Activated CD4-positive, alpha-beta T cell treated with anti-CD3 and anti-CD28 coated beads, Interleukin-2, amount 50 U/mL, for 1 hour (primary cell): Measurements from ENCODE around the gene ABCG4.
"Not testable (repeated sequence)": the region's sequence is repeated elsewhere in the genome, so short reads cannot be mapped to it uniquely, and the experiment has no call there.

Experiments
- DNase-seq: peaks from one replicate; pipeline ENCODE4 v3.0.0-alpha.2; 2020

ABCG4 gene

DNA sequence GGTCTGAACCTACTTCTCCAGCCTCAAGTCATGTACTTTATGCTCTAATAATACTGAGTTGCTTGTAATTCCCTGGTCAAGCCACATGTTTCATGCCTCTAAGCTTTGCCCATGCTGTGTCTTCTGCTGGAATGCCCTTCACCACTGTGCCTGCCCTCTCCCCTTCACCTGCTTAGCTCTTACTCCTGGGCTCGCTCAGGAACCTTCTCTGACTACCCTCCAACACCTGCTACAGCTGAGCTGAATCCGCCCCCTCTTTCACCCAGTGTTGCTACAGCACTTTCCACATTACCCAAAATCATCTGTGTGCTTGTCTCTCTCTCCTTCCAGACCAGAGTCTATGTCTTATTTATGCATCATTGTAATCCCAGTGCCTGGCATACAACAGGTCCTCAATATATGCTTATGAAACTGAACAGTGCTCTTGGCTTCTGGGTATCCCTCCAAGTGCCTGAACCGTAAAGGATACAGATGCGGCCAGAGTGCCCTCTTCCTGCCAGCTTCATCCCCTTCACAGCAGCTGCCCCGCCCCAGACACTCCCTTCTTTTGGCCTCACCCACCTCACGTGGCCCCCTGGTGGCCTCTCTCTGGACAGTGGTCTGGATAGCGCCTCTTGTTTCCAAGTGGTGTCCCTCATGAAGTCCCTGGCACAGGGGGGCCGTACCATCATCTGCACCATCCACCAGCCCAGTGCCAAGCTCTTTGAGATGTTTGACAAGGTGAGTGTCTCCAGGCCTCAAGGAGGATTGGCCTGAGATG lies 7.1 kb downstream of the ABCG4 start:
- DNase-seq = no peak

DNA sequence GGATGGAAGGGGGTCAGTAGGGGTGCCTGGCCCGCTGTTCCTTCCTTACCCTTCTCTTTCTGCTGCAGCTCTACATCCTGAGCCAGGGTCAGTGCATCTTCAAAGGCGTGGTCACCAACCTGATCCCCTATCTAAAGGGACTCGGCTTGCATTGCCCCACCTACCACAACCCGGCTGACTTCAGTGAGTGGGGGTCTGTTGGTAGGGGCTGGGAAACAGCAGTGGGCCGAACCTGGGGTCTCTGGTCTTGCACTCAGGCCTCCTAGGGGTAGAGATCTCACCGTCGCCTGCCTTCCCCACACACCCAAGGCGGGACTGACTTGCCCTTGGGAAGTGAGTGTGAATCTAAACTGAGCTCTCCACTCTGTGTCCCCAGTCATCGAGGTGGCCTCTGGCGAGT lies 7.6 kb downstream of the ABCG4 start:
- DNase-seq = no peak

DNA sequence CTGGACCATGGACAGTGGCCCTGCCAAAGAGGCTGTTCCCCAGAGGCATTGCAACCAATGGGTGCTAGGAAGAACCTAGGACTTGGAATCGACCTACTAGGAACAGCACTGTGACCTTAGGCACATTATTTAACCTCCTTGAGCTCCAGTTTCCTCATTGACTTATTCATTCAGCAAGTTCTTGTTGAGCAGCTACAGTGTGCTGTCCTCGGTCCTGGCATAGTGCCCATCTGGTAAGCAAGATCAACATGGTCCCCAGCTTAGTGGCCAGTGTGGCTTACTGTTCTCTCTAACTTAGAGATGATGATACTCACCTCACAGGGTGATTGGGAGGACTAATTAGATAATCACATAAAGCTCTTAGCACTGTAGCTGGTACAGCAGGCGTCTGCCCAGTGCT lies 8.2 kb downstream of the ABCG4 start:
- no peak for DNase-seq

DNA sequence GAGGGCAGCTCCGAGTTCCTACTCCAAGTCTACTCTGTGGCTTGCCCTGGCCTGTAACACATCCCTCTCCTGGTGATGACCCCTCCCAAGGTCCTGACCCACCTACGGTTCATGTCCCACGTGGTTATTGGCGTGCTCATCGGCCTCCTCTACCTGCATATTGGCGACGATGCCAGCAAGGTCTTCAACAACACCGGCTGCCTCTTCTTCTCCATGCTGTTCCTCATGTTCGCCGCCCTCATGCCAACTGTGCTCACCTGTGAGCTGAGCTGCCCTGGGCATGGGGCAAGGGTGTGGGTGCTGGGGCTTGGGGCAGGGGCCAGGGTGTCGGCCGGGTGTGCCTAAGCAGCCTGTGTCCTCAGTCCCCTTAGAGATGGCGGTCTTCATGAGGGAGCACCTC lies 9.6 kb downstream of the ABCG4 start:
- DNase-seq = no peak

DNA sequence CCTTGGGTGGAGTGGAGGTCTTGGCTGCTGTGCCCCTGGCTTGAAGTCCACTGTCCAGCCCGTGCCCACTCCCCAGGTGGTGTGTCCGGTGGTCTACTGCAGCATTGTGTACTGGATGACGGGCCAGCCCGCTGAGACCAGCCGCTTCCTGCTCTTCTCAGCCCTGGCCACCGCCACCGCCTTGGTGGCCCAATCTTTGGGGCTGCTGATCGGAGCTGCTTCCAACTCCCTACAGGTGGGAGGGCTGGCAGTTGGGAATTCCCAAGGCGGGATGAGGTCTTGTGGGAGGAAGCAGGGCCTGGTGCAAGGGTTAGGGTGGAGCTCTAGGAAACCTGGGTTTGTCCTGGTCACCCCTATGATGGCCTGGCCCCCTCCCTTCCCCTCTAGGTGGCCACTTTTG lies 11.3 kb downstream of the ABCG4 start:
- no peak for DNase-seq

DNA sequence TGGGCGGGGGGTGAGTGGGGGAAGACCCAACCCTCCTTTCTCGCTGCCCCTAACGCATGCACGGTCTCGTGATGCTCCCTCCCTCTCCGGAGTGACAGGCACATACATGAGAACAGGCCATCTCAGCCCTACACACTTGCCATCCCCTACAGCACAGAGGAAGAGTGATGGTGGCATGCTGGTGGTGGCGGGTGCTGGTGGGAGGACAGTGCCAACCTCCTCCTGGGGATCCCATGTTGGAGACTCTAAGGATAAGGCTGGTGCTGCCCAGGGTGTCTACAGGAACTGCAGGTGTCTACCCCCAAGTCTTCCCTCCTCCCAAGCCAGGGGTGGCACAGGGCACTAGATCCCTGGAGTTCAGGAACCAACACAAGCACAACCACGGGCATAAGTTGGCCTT lies 13.0 kb downstream of the ABCG4 start:
- no peak for DNase-seq

DNA sequence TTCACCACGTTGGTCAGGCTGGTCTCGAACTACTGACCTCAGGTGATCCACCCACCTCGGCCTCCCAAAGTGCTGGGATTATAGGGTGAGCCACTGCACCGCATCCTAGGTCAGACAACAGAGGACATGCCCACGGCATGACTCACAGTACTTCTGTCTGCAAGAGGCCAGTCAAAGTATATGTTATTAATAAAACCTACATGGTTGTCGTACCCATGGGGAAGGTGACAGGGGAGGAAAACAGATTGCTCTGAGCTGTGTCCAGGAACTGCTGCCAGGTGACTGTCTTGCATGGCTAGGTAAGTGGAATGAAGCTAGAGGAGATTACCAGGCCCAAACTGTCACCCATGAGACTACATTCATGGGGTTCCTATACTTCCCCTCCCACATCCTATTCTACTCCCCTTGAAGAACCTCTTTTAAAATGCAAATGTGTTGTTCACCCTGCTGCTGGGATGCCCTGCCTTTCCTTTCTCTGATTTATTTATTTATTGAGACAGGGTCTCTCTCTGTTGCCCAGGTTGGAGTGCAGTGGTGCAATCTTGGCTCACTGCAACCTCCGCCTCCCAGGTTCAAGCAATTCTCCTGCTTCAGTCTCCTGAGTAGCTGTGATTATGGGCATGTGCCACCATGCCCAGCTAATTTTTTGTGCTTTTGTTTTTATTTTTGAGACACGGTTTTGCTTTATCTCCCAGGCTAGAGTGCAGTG lies 17.7 kb downstream of the ABCG4 start:
- DNase-seq = no peak

DNA sequence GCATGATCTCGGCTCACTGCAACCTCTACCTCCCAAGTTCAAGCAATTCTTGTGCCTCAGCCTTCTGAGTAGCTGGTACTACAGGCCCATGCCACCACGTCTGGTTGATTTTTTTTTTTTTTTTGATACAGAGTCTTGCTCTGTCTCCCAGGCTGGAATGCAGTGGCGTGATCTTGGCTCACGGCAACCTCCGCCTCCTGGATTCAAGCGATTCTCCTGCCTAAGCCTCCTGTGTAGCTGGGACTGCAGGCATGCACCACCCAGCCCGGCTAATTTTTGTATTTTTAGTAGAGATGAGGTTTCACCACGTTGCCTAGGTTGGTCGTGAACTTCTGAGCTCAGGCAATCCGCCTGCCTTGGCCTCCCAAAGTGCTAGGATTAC lies 18.2 kb downstream of the ABCG4 start:
- not testable (repeated sequence) for DNase-seq

DNA sequence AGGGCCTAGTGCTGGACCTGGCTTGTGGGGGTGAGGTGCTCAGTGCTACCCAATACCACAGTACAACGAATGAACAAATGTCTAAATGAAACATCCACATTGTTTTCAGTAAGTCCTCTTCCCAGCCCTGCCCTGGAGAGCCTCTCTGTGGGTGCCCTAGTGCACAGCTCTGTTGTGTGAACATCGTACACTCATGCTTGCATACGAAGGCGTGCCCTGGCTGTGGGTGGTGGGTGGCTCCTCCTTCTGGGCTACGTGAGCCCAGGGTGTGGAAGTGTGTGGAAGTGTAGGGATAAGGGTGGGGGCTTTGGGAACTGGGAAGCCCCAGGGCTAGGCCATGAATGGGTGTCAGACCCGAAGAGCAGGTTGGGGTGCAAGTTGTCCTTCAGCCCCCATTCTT lies 19.1 kb downstream of the ABCG4 start:
- DNase-seq = no peak

DNA sequence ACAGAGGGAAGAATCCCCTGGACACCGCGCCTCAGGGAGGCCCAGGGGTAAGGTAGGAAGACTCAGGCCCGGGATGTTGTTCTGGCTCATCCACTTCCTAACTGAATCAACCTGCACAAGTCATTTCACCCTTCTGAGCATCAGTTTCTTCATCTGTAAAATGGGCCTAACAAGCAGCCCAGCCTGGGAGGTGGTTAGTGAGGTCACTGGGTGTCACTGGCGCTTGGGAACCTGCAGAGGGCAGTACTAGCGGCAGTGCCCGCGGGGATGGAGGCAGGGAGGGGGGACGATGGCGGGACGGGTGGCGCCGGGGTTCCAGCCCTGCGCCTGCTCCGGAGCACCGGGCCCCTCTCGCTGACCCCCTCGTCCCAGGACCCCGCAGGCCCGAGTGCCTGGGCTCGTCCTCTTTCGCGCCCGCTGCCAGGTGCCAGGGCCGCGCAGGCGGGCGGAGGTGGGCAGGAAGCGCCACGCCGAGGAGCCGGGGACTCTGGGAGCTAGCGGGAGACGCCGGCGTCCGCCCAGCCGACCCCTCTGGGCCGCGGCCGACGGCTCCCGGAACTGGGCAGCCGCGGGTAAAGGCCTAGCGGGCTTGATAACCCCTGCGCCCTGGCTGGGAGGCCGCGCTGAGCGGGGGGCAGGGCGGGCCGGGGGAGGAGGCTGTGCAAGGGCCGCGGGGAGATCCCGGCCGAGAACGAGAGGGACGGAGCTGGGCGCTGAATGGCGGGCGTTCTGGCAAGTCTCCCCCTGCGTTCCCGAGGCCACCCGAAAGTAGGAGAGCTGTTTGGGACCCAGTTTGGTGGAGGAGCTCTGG lies 19.8 kb downstream of the ABCG4 start, which contains the start of gene NLRX1:
TSS of gene NLRX1 (plus strand) at position 255 of the 811 bp plus-strand sequence. CDS start 2,679 bp downstream, outside the sequence.
- DNase-seq = peak; percentile 80

DNA sequence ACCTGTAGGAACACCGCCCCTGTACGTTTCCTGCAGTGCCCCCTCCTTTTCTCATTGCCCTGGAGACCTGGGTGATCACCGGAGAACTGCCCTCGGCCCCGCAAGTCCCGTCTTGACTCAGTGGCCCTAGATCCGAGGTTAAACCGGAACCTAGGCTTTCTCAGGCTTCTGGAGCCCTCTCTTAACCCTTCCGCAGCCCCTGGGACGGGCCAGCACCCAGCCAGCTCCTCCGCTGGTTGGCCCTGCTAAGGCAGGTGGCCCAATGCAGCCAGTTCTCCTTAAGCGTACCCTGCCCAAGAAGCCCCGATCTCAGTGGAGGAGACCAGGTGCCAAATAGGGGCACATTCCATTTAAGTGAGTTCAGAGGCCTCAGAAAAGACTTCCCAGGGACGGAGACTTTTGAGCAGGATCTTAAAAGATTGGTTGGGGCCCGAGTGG lies 20.4 kb downstream of the ABCG4 start:
- peak; percentile 16 for DNase-seq

DNA sequence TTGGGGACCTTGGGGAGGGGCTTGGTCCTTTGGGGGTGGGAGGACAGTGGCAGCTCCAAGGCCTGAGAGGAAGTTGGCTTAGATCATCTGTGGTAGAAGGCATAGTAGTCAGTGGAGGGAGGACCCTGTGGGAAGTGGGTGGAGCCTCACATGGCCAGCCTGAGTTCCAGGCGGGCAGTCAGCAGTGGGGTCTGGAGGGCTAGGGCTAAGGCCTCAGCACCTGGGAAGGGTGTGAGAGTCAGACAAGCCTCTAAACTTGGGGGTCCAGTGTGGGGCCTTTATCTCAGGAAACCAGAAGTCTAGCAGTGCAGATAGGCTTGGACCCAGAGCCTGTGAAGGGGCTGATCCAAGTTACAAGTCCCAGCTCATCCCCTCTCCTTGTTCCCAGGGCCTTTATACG lies 23.7 kb downstream of the ABCG4 start:
- DNase-seq = no peak

DNA sequence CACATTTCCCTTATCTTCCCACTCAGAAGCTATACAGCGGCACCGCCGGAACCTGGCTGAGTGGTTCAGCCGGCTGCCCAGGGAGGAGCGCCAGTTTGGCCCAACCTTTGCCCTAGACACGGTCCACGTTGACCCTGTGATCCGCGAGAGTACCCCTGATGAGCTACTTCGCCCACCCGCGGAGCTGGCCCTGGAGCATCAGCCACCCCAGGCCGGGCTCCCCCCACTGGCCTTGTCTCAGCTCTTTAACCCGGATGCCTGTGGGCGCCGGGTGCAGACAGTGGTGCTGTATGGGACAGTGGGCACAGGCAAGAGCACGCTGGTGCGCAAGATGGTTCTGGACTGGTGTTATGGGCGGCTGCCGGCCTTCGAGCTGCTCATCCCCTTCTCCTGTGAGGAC lies 24.6 kb downstream of the ABCG4 start:
- DNase-seq = no peak

DNA sequence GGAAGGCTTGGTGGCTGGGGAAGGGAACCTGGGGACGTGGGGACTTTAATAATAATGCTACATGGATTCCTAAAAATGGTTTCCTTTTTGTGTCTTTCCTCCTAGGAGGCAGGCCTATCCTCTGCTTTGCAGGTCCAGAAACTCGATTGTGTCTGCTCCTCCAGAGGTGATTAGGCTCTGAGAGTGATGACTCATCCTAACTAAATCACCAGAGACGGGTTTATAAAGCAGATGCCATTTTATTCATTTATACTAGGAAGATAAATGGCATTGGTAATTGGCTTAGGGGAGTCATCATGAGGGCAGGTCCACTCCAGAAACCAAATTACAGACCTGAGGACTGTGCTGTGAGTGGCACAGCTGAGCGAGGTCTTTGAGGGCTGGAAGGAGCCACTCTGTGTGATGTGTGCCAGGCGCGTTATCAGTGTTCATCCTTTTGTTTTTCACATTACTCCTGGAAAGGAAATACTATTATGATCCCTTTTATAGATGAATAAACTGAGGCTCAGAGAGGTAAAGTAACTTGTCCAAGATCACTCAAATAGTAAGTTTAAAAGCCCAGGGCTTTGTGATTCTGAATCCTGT lies 26.7 kb downstream of the ABCG4 start:
- no peak for DNase-seq

DNA sequence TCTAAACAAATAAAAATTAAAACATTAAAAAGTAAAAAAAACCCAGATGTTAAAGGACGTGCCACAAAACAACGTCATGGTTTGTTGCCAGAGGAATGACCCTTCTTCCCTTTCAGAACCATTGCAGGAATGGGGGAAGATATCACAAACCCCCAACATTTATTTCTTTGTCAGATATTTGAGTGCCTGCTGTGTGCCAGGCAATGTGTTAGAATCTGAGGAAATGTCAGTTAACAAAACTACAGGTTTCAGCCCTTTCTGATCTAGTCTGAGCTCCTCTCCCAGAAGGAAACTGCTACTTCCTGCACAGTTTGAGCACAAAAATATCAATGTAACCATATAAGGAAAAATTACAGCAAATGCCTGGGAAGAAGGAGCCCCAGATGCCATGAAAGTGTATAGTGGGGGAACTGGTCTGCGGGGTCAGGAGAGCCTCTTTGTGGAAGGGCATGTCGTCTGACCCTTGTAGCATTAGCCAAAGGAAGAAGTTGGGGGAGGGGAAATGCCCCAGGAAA lies 29.4 kb downstream of the ABCG4 start:
- DNase-seq = no peak

DNA sequence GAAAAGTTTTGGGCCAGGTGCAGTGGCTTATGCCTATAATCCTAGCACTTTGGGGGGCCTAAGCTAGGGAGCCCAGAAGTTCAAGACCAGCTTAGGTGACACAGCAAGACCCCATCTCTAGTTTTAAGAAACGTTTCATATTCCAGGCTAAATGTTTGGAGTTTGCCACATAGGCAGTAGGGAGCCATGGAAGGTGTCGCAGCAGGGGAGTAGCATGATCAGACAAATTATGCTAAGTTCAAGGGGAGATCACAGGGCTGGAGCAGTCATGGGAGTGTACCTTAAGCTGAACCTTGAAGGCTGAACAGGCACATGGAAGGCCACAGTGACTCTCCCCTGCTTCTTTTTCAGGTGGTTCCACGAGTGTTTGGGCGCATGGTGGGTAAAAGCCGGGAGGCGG lies 30.5 kb downstream of the ABCG4 start:
- no peak for DNase-seq

DNA sequence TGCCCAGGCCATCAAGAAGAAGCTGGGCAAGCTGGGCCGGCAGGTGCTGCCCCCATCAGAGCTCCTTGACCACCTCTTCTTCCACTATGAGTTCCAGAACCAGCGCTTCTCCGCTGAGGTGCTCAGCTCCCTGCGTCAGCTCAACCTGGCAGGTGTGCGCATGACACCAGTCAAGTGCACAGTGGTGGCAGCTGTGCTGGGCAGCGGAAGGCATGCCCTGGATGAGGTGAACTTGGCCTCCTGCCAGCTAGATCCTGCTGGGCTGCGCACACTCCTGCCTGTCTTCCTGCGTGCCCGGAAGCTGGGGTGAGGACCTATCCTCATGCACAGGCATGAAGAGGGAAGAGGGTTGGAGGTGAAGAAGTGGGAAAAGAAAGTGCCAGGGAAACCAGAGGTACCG lies 31.1 kb downstream of the ABCG4 start:
- no peak for DNase-seq

DNA sequence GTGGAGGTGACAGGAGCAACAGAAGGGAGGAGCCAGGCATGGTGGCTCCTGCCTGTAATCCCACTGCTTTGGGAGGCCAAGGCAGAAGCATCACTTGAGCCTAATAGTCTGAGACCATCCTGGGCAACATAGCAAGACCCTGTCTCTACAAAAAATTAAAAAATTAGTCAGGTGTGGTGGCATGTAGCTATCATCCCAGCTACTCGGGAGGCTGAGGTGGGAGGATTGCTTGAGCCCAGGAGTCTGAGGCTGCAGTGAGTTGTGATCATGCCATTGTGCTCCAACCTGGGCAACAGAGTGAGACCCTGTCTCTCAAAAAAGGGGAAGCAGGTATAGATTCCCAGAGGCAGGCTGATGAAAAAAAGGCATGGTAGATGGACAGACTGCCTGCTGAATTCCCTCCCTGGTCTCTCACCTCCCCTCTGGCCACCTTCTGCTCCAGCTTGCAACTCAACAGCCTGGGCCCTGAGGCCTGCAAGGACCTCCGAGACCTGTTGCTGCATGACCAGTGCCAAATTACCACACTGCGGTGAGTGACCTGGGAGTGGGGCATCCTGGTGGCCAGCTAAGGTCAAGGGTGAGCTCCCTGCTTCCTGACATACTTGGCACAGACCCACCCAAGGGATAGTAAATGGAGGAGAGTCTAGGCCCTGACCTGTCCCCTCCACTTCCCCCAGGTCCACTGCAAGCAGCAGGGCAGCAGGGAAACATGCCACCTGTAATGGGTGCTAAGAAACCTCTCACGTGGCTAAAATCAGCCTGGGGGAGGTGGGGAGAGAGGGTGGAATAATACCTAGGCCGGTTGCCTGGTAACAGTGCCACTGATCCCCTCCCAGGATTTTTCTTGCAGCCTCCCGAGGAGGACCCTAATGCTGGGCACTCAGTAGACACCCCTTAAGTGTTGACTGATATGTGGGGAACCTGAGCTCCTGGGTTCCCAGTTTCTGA lies 32.2 kb downstream of the ABCG4 start:
- DNase-seq = no peak

DNA sequence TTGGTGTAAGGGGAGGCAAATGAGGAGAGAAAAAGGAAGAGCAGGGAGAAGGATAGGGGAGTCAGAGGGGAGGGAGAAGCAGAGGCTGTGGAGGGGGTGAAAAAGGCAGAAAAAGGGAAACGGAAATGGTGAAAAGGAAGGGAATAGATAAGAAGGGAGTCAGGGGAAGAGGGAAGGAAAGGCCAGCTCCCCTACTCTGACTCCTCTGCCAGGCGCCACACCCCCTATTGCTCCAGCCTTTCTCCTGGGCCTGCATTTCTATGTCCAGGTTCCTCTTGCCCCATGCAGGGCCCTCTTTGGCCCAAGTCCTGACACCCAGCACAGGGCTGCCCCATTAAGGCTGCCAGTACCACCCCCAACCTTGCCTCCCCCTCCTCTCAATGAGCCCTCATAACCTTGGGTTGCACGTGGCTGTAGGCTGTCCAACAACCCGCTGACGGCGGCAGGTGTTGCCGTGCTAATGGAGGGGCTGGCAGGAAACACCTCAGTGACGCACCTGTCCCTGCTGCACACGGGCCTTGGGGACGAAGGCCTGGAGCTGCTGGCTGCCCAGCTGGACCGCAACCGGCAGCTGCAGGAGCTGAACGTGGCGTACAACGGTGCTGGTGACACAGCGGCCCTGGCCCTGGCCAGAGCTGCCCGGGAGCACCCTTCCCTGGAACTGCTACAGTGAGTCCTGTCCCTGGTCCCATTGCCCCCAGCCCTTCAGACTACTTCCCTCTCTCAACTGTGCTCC lies 33.0 kb downstream of the ABCG4 start:
- no peak for DNase-seq

DNA sequence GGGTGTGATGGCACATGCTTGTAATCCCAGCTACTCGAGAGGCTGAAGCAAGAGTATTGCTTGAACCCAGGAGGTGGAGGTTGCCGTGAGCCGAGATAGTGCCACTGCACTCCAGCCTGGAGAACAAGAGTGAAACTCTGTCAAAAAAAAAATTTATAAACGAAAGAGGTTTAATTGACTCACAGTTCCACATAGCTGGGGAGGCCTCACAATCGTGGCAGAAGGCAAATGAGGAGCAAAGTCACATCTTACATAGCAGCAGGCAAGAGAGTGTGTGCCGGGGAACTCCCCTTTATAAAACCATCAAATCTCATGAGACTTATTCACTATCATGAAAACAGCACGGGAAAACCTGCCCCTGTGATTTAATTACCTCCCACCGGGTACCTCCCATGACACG lies 35.5 kb downstream of the ABCG4 start:
- not testable (repeated sequence) for DNase-seq

DNA sequence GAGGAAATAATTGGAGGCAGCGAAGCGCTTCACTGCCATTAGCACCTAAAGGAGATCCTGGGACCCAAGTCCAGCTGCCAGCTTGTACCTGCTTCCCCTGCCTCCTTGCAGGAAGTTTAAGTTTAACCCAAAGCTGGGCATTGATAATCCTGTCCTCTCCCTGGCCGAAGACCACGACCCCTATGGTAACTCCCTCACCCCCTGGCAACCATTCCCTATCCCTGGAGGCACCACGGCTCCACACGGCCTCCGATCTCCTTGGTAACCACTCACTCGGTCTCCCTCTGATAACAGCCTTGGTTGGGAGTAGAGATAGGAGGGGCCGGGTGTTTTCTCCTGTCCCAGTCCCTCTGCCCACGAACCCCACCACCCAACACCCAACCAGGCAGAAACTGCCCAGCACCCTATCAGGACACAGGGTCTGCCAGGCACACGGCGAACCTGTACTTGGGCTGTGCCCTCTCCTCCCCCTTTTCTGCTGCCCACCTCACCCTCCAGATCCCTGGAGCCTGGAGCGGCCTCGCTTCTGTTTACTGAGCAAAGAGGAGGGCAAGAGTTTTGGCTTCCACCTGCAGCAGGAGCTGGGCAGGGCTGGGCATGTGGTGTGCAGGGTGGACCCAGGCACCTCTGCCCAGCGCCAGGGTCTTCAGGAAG lies 37.3 kb downstream of the ABCG4 start:
- no peak for DNase-seq
